Keratinocyte (primary cell): ENCODE measurements around the gene RAB5IF. TPM values are rescaled to one million over a fixed set of nuclear protein-coding genes. Genes with fewer than 3 reads are reported as not detected.

ENCODE experiments used
- DNase-seq: peaks from one replicate; pipeline ENCODE4 v3.0.0-alpha.2; 2011; ENCODE audit warnings: low read depth, missing footprints, low spot score
- FAIRE-seq: peaks from 2 replicates; lab custom pipeline; 2011; peaks lifted over from hg19 to GRCh38; lab: Jason Lieb, UNC
- H2AFZ ChIP-seq: 2 replicates; pipeline ENCODE4 v1.6.0; 2012; ENCODE audit warnings: low read length, control low read depth, inconsistent platforms; ENCODE audit not compliant: control insufficient read depth
- H3K27ac ChIP-seq: 2 replicates; pipeline ENCODE4 v1.5.1; 2011; ENCODE audit warnings: low read length; ENCODE audit not compliant: control insufficient read depth, insufficient read depth
- H3K27me3 ChIP-seq: 3 replicates; pipeline ENCODE4 v1.6.0; 2011; ENCODE audit warnings: low read length; ENCODE audit not compliant: control insufficient read depth, insufficient read depth; ENCODE audit errors: extremely low read depth
- H3K36me3 ChIP-seq, 2 experiments: 2 replicates in 1 of 2; 3 replicates in 1 of 2; pipeline ENCODE4 v1.5.1; 2011; ENCODE audit warnings: low read length in 2 of 2, mild to moderate bottlenecking in 1 of 2; ENCODE audit not compliant: control insufficient read depth in 2 of 2, insufficient read depth in 2 of 2; ENCODE audit errors: extremely low read depth in 1 of 2
- H3K4me1 ChIP-seq: 3 replicates; pipeline ENCODE4 v1.5.1; 2011; ENCODE audit warnings: low read length; ENCODE audit not compliant: control insufficient read depth, insufficient read depth; ENCODE audit errors: extremely low read depth
- H3K4me2 ChIP-seq: 3 replicates; pipeline ENCODE4 v1.6.0; 2011; ENCODE audit warnings: low read depth, low read length; ENCODE audit not compliant: control insufficient read depth, insufficient read depth; ENCODE audit errors: extremely low read depth
- H3K4me3 ChIP-seq, 3 experiments: fragments of 200-600 bp in 1 of 3; sonication (generic) in 1 of 3; 2 replicates in 2 of 3; 3 replicates in 1 of 3; pipeline ENCODE4 v1.5.1; 2011 to 2016; ENCODE audit warnings: low read length in 3 of 3, mild to moderate bottlenecking in 3 of 3, control low read depth in 2 of 3, inconsistent platforms in 1 of 3, low read depth in 1 of 3, mixed read lengths in 1 of 3, mixed run types in 1 of 3, moderate library complexity in 1 of 3; ENCODE audit not compliant: control insufficient read depth in 2 of 3, insufficient read depth in 2 of 3; ENCODE audit errors: extremely low read depth in 1 of 3
- H3K79me2 ChIP-seq: 2 replicates; pipeline ENCODE4 v1.6.0; 2012; ENCODE audit warnings: low read length; ENCODE audit not compliant: control insufficient read depth, insufficient read depth
- H3K9ac ChIP-seq: 3 replicates; pipeline ENCODE4 v1.6.0; 2011; ENCODE audit warnings: low read length; ENCODE audit not compliant: control insufficient read depth, insufficient read depth; ENCODE audit errors: extremely low read depth
- H3K9me1 ChIP-seq: 3 replicates; pipeline ENCODE4 v1.6.0; 2011; ENCODE audit warnings: low read length; ENCODE audit not compliant: control insufficient read depth, insufficient read depth; ENCODE audit errors: extremely low read depth
- H3K9me3 ChIP-seq: 2 replicates; pipeline ENCODE4 v1.5.1; 2012; ENCODE audit warnings: low read depth, low read length; ENCODE audit not compliant: control insufficient read depth
- H4K20me1 ChIP-seq: 3 replicates; pipeline ENCODE4 v1.6.0; 2011; ENCODE audit warnings: low read length; ENCODE audit not compliant: control insufficient read depth, insufficient read depth; ENCODE audit errors: extremely low read depth
- EZH2 ChIP-seq: IDR thresholded peaks from one replicate; pipeline ENCODE4 v1.6.1; 2012; ENCODE audit warnings: inconsistent platforms, mild to moderate bottlenecking, low read length, moderate library complexity
- dilution Hi-C: fragments of 300-500 bp; cut with MboI; formaldehyde crosslinking; loops from one replicate; pipeline ENCODE4 v1.7.0; 2020; ENCODE audit warnings: low sequenced_read_pairs; ENCODE audit not compliant: extremely low pct_ligation_motif_present
- polyA plus RNA-seq, 5 experiments: library from polyadenylated mRNA; depleted of rRNA in 3 of 5; stranded (reverse) in 3 of 5; stranded (forward) in 1 of 5; unstranded in 1 of 5; fragments of >200 nt; gene quantifications; 1 replicate in 1 of 5; 2 replicates in 3 of 5; 3 replicates in 1 of 5; pipeline versions ENCODE4 v1.2.1 to v1.2.3, GENCODE V29; 2011 to 2012; ENCODE audit warnings: missing spikeins in 2 of 5, low read depth in 1 of 5, low replicate concordance in 1 of 5
- TF ChIP-seq, protein P1 (sequence below), 3 experiments: IDR thresholded peaks in 1 of 3; conservative IDR thresholded peaks in 1 of 3; optimal IDR thresholded peaks in 1 of 3; 2 replicates in 2 of 3; 3 replicates in 1 of 3; pipeline versions ENCODE3 to v1.5.1; 2011; ENCODE audit warnings: low read length in 3 of 3, mild to moderate bottlenecking in 3 of 3, moderate library complexity in 2 of 3, control low read depth in 1 of 3, inconsistent platforms in 1 of 3; ENCODE audit not compliant: insufficient read depth in 2 of 3; ENCODE audit errors: extremely low read depth in 1 of 3

RAB5IF gene
- polyA plus RNA-seq, 1 donor (not counting 4 experiments of a cell fraction or from before 2014, with no cell fraction given), result 188 TPM

DNA sequence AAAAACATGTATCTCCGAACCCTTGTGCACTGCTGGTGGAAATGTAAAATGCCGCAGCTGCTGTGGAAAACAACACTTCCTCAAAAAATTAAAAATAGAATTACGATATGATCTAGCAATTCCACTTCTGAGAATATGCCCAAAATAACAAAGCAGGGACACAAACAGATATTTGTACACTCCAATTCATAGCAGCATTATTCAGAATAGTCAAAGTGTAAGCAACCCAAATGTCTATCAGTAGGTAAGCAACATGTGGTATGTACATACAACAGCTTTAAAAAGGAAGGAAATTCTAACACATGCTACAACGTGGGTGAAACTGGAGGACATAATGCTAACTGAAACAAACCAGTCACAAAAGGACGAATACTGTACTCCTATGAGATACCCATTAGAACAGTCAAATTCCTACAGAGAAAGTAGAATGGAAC is 5.7 kb upstream of the RAB5IF start:
- Histone ChIP-seq H2AFZ (no peak overlapping the region), H3K79me2 (no peaks in the 10 kb centered on the region), H3K4me2 (no peak overlapping the region), H3K9ac (no peak overlapping the region), H3K27me3 (no peaks in the 10 kb centered on the region), H3K4me1 (peaks cover 2% of the 10 kb centered on the region), H3K36me3 (no peaks in the 10 kb centered on the region), H4K20me1 (no peaks in the 10 kb centered on the region), H3K4me3 (no peak overlapping the region), H3K9me3 (no peaks in the 10 kb centered on the region), H3K27ac (no peak overlapping the region), H3K9me1 (no peaks in the 10 kb centered on the region)
- FAIRE-seq (no peak), DNase-seq (no peak)
- TF ChIP-seq, protein P1, sequence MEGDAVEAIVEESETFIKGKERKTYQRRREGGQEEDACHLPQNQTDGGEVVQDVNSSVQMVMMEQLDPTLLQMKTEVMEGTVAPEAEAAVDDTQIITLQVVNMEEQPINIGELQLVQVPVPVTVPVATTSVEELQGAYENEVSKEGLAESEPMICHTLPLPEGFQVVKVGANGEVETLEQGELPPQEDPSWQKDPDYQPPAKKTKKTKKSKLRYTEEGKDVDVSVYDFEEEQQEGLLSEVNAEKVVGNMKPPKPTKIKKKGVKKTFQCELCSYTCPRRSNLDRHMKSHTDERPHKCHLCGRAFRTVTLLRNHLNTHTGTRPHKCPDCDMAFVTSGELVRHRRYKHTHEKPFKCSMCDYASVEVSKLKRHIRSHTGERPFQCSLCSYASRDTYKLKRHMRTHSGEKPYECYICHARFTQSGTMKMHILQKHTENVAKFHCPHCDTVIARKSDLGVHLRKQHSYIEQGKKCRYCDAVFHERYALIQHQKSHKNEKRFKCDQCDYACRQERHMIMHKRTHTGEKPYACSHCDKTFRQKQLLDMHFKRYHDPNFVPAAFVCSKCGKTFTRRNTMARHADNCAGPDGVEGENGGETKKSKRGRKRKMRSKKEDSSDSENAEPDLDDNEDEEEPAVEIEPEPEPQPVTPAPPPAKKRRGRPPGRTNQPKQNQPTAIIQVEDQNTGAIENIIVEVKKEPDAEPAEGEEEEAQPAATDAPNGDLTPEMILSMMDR (optimal IDR thresholded peaks at IDR 0.05 in 1 of 3, IDR thresholded peaks at IDR 0.05 in 1 of 3, conservative IDR thresholded peaks at IDR 0.05 in 1 of 3; ENCODE audit: extremely low read depth in 1 of 3, insufficient read depth in 2 of 3, low read length in 3 of 3), result no peak
- TF ChIP-seq EZH2, result no peak
- dilution Hi-C loops, result no loop called here

DNA sequence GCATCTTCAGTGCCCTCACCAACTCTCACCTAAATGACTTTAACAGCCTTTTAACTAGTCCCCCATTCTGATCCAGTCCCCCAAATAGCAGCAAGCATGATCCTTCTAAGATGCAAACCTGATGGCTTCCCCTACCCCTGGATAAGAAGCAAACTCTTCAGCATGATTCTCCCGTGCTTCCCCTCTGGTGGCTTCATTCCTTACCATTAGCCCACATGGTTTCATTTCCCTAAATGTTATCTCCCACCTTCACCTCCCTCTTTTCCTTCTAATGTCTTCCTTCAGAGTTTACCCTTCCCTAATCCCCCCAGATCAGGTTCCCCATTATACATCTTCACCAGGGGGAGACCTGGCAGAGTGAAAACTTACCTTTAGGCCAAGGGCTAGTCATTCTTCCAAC is 4.0 kb upstream of the RAB5IF start:
- no peak overlapping the region for H2AFZ ChIP-seq
- no peak for TF ChIP-seq EZH2
- TF ChIP-seq, protein P1 (optimal IDR thresholded peaks at IDR 0.05 in 1 of 3, IDR thresholded peaks at IDR 0.05 in 1 of 3, conservative IDR thresholded peaks at IDR 0.05 in 1 of 3; ENCODE audit: extremely low read depth in 1 of 3, insufficient read depth in 2 of 3, low read length in 3 of 3), result no peak
- H3K4me3 ChIP-seq, result no peak overlapping the region
- peaks cover 10% of the 10 kb centered on the region for H3K79me2 ChIP-seq
- H3K9me3 ChIP-seq, result no peaks in the 10 kb centered on the region
- no peak overlapping the region for H3K4me2 ChIP-seq
- H3K4me1 ChIP-seq, result peaks cover 5% of the 10 kb centered on the region
- H3K27ac ChIP-seq, result no peak overlapping the region
- H3K9ac ChIP-seq, result no peak overlapping the region
- DNase-seq (no peak), FAIRE-seq (no peak)
- dilution Hi-C loops, result no loop called here
- no peaks in the 10 kb centered on the region for H4K20me1 ChIP-seq
- H3K9me1 ChIP-seq, result no peaks in the 10 kb centered on the region
- H3K36me3 ChIP-seq, result no peaks in the 10 kb centered on the region
- H3K27me3 ChIP-seq, result no peaks in the 10 kb centered on the region
